CD14-positive monocyte (primary cell): ENCODE results near the gene MACROD1. TPM values are rescaled to one million over a fixed set of nuclear protein-coding genes. Genes with fewer than 3 reads are reported as not detected.

Source experiments
- DNase-seq, 3 donors: peaks; one replicate each; pipeline ENCODE4 v3.0.0-alpha.2; 2011 to 2022
- H2AFZ ChIP-seq: 2 replicates; pipeline ENCODE4 v1.6.0; 2012; ENCODE audit warnings: mild to moderate bottlenecking, low read depth, low read length, inconsistent platforms; ENCODE audit not compliant: insufficient read depth, poor library complexity, severe bottlenecking
- H3K27ac ChIP-seq, 2 donors: 1 replicate in 1 of 2; 2 replicates in 1 of 2; pipeline ENCODE4 v1.5.1; 2012 to 2013; ENCODE audit warnings: low read length in 2 of 2, control low read depth in 1 of 2, inconsistent platforms in 1 of 2, low read depth in 1 of 2, mild to moderate bottlenecking in 1 of 2
- H3K27me3 ChIP-seq, 2 donors: one replicate each; pipeline versions ENCODE4 v1.6.0 to v1.6.1; 2011 to 2013; ENCODE audit warnings: low read length in 2 of 2; ENCODE audit not compliant: control insufficient read depth in 2 of 2, insufficient read depth in 2 of 2
- H3K36me3 ChIP-seq, 2 donors: replicated peaks in 1 of 2; 1 replicate in 1 of 2; 2 replicates in 1 of 2; pipeline versions ENCODE4 v1.5.1 to v1.6.1; 2012 to 2013; ENCODE audit warnings: low read length in 2 of 2, control low read depth in 1 of 2, inconsistent platforms in 1 of 2, mild to moderate bottlenecking in 1 of 2; ENCODE audit not compliant: insufficient read depth in 2 of 2, control insufficient read depth in 1 of 2
- H3K4me1 ChIP-seq, 2 donors: 1 replicate in 1 of 2; 2 replicates in 1 of 2; pipeline versions ENCODE4 v1.5.1 to v1.6.1; 2012 to 2013; ENCODE audit warnings: low read length in 2 of 2, control low read depth in 1 of 2, inconsistent platforms in 1 of 2, mild to moderate bottlenecking in 1 of 2, moderate library complexity in 1 of 2; ENCODE audit not compliant: insufficient read depth in 2 of 2, control insufficient read depth in 1 of 2
- H3K4me2 ChIP-seq: replicated peaks from 2 replicates; pipeline ENCODE3; 2012; ENCODE audit warnings: low read length, moderate library complexity, mild to moderate bottlenecking; ENCODE audit not compliant: poor library complexity, severe bottlenecking; ENCODE audit errors: extremely low read depth
- H3K4me3 ChIP-seq, 3 experiments: fragments of 200-600 bp in 1 of 3; sonication (generic) in 1 of 3; replicated peaks in 1 of 3; 1 replicate in 2 of 3; 2 replicates in 1 of 3; pipeline ENCODE4 v1.5.1; 2011 to 2013; ENCODE audit warnings: low read length in 3 of 3, mild to moderate bottlenecking in 3 of 3, control low read depth in 2 of 3, low read depth in 2 of 3, inconsistent platforms in 1 of 3, moderate library complexity in 1 of 3
- H3K79me2 ChIP-seq: 2 replicates; pipeline ENCODE4 v1.6.0; 2012; ENCODE audit warnings: mild to moderate bottlenecking, control low read depth, inconsistent platforms, low read length, moderate library complexity; ENCODE audit not compliant: insufficient read depth
- H3K9ac ChIP-seq: 2 replicates; pipeline ENCODE4 v1.6.0; 2017; ENCODE audit warnings: low read length, mild to moderate bottlenecking; ENCODE audit not compliant: insufficient read depth, poor library complexity, severe bottlenecking
- H3K9me3 ChIP-seq, 2 donors: replicated peaks in 1 of 2; 1 replicate in 1 of 2; 2 replicates in 1 of 2; pipeline versions ENCODE4 v1.5.1 to v1.6.1; 2012 to 2013; ENCODE audit warnings: low read length in 2 of 2, control low read depth in 1 of 2; ENCODE audit not compliant: control insufficient read depth in 1 of 2, insufficient read depth in 1 of 2
- H4K20me1 ChIP-seq: 2 replicates; pipeline ENCODE4 v1.6.0; 2012; ENCODE audit warnings: mild to moderate bottlenecking, low read length, control low read depth, moderate library complexity; ENCODE audit not compliant: insufficient read depth
- H3K27ac Mint-ChIP-seq, 7 donors: one replicate each; pipeline ENCODE4 v1.8.0; 2020; ENCODE audit warnings: mild to moderate bottlenecking in 7 of 7, mixed read lengths in 7 of 7, moderate library complexity in 6 of 7, inconsistent platforms in 2 of 7
- H3K27me3 Mint-ChIP-seq, 3 donors: one replicate each; pipeline ENCODE4 v1.8.0; 2021 to 2022; ENCODE audit warnings: low read depth in 3 of 3, mild to moderate bottlenecking in 3 of 3, mixed read lengths in 3 of 3, moderate library complexity in 3 of 3, inconsistent platforms in 1 of 3
- H3K36me3 Mint-ChIP-seq, 2 donors: one replicate each; pipeline ENCODE4 v1.8.0; 2020; ENCODE audit warnings: mixed read lengths in 2 of 2, inconsistent platforms in 1 of 2, mild to moderate bottlenecking in 1 of 2
- H3K4me1 Mint-ChIP-seq: one replicate; pipeline ENCODE4 v1.8.0; 2020; ENCODE audit warnings: mild to moderate bottlenecking, mixed read lengths
- H3K4me3 Mint-ChIP-seq, 2 donors: one replicate each; pipeline ENCODE4 v1.8.0; 2020; ENCODE audit warnings: mild to moderate bottlenecking in 2 of 2, mixed read lengths in 2 of 2, moderate library complexity in 1 of 2
- H3K9me3 Mint-ChIP-seq, 7 donors: one replicate each; pipeline ENCODE4 v1.8.0; 2020 to 2022; ENCODE audit warnings: mixed read lengths in 7 of 7, mild to moderate bottlenecking in 6 of 7, moderate library complexity in 6 of 7, inconsistent platforms in 2 of 7
- WGBS: methylation state at CpG from one replicate; pipeline ENCODE4 v1.1.5; 2013; ENCODE audit warnings: missing lambda C conversion rate; ENCODE audit not compliant: insufficient coverage; 5-methylcytosine and 5-hydroxymethylcytosine counted together
- intact Hi-C, 2 donors: fragments of 100-400 bp; cut with micrococcal nuclease; formaldehyde crosslinking; loops; one replicate each; pipeline versions ENCODE4 v1.15.0 to v1.15.1; 2023
- polyA plus RNA-seq, 3 donors: library from polyadenylated mRNA; depleted of rRNA in 1 of 3; unstranded in 2 of 3; stranded (reverse) in 1 of 3; fragments of 300-500 nt in 2 of 3; fragments of >200 nt in 1 of 3; fragmentation: Illumina TruSeq in 2 of 3; gene quantifications; 1 replicate in 2 of 3; 2 replicates in 1 of 3; pipeline ENCODE4 v1.2.3, GENCODE V29; 2012 to 2021
- TF ChIP-seq, protein P1 (sequence below): fragments of 200-600 bp; IDR thresholded peaks from one replicate; pipeline ENCODE4 v1.8.0; 2022; ENCODE audit warnings: antibody characterized with exemption, mild to moderate bottlenecking

Gene MACROD1
- polyA plus RNA-seq, 3 donors, result 1.5 to 2.4 (median 2.2) TPM

DNA sequence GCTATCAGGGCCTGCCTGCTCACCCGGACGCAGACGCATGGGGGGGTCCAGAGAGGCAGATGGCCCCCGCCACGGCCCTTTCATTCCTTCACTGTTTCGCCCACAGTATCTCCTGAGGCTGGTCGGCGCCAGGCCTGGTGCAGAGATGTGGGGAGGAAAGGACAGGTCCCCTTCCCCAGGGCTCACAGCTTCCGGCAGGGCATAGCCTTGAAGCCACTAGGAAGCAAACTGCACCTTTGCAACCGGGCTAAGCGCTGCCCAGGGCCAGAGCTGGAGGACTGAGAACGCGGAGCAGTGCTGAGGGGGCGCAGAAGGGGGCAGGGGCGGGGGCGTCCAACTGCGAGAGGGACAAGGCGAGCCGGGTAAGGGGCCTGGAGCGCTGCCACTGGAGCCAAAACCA lies 150.4 kb downstream of the MACROD1 start:
- Mint-ChIP-seq H3K27me3 (peaks cover 0 to 5% (median 4%) of the 10 kb centered on the region in 3 donors), H3K9me3 (peaks cover 4 to 10% (median 7%) of the 10 kb centered on the region in 7 donors), H3K36me3 (no peaks in the 10 kb centered on the region), H3K4me3 (no peak overlapping the region), H3K4me1 (no peaks in the 10 kb centered on the region), H3K27ac (no peak overlapping the region)
- no peaks in the 10 kb centered on the region for H3K27me3 ChIP-seq
- H3K9ac ChIP-seq, result no peak overlapping the region
- no peaks in the 10 kb centered on the region for H3K36me3 ChIP-seq
- no peaks in the 10 kb centered on the region for H4K20me1 ChIP-seq
- H3K4me3 ChIP-seq, result no peak overlapping the region
- TF ChIP-seq, protein P1, sequence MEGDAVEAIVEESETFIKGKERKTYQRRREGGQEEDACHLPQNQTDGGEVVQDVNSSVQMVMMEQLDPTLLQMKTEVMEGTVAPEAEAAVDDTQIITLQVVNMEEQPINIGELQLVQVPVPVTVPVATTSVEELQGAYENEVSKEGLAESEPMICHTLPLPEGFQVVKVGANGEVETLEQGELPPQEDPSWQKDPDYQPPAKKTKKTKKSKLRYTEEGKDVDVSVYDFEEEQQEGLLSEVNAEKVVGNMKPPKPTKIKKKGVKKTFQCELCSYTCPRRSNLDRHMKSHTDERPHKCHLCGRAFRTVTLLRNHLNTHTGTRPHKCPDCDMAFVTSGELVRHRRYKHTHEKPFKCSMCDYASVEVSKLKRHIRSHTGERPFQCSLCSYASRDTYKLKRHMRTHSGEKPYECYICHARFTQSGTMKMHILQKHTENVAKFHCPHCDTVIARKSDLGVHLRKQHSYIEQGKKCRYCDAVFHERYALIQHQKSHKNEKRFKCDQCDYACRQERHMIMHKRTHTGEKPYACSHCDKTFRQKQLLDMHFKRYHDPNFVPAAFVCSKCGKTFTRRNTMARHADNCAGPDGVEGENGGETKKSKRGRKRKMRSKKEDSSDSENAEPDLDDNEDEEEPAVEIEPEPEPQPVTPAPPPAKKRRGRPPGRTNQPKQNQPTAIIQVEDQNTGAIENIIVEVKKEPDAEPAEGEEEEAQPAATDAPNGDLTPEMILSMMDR, result no peak
- no peak overlapping the region for H3K4me2 ChIP-seq
- H3K9me3 ChIP-seq, result peaks cover 0 to 6% of the 10 kb centered on the region in 2 donors
- H3K27ac ChIP-seq, result no peak overlapping the region
- H2AFZ ChIP-seq, result no peak overlapping the region
- no peak for DNase-seq
- H3K79me2 ChIP-seq, result no peaks in the 10 kb centered on the region
- intact Hi-C loops, result no loop called here
- 92% methylated on average over 7 of the region's 20 CpGs for WGBS
- H3K4me1 ChIP-seq, result no peaks in the 10 kb centered on the region

- peaks cover 0 to 15% of the 10 kb centered on the region in 2 donors for H3K9me3 ChIP-seq
- no peak overlapping the region for H2AFZ ChIP-seq
- no peaks in the 10 kb centered on the region for H3K4me1 ChIP-seq
- no peak overlapping the region for H3K4me3 ChIP-seq
- Mint-ChIP-seq H3K27me3 (peaks cover 1 to 5% (median 5%) of the 10 kb centered on the region in 3 donors), H3K4me1 (no peaks in the 10 kb centered on the region), H3K4me3 (no peak overlapping the region), H3K27ac (no peak overlapping the region), H3K9me3 (peaks cover 9 to 18% (median 13%) of the 10 kb centered on the region in 7 donors), H3K36me3 (no peaks in the 10 kb centered on the region)
- intact Hi-C loops, result no loop called here
- H4K20me1 ChIP-seq, result no peaks in the 10 kb centered on the region
- TF ChIP-seq, protein P1, result no peak
- no peaks in the 10 kb centered on the region for H3K36me3 ChIP-seq
- peaks cover 0 to under 1% of the 10 kb centered on the region in 2 donors for H3K27me3 ChIP-seq
- no peak overlapping the region for H3K9ac ChIP-seq
- 97% methylated on average over 3 of the region's 11 CpGs for WGBS
- no peak overlapping the region for H3K4me2 ChIP-seq
- DNase-seq, result no peak
- H3K79me2 ChIP-seq, result no peaks in the 10 kb centered on the region
- no peak overlapping the region for H3K27ac ChIP-seq
These were observed 151.6 kb downstream of the MACROD1 start for GRCh38 chr11:64014356-64014755.
